Limb (tissue), 2 donors: ENCODE results near the gene TRAK2.
"Not testable (repeated sequence)": the region's sequence is repeated elsewhere in the genome, so short reads cannot be mapped to it uniquely, and the experiment has no call there.

ENCODE experiments used
- DNase-seq, 2 donors: peaks; one replicate each; pipeline ENCODE4 v3.0.0-alpha.2; 2016; ENCODE audit errors: extremely low spot score in 2 of 2

The TRAK2 gene, protein sequence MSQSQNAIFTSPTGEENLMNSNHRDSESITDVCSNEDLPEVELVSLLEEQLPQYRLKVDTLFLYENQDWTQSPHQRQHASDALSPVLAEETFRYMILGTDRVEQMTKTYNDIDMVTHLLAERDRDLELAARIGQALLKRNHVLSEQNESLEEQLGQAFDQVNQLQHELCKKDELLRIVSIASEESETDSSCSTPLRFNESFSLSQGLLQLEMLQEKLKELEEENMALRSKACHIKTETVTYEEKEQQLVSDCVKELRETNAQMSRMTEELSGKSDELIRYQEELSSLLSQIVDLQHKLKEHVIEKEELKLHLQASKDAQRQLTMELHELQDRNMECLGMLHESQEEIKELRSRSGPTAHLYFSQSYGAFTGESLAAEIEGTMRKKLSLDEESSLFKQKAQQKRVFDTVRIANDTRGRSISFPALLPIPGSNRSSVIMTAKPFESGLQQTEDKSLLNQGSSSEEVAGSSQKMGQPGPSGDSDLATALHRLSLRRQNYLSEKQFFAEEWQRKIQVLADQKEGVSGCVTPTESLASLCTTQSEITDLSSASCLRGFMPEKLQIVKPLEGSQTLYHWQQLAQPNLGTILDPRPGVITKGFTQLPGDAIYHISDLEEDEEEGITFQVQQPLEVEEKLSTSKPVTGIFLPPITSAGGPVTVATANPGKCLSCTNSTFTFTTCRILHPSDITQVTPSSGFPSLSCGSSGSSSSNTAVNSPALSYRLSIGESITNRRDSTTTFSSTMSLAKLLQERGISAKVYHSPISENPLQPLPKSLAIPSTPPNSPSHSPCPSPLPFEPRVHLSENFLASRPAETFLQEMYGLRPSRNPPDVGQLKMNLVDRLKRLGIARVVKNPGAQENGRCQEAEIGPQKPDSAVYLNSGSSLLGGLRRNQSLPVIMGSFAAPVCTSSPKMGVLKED

GRCh38 chr2:201451292-201452057, at the start of gene TRAK2, which contains the start of gene STRADB:
Gene TRAK2, minus strand, starts transcription at chr2:201451458. Its CDS starts 30,951 bp downstream, at chr2:201420507.
Gene STRADB, plus strand, starts transcription at chr2:201451740. Its CDS starts 3,101 bp downstream, at chr2:201454841.
- DNase-seq: peak; percentile 95 to 96

- no peak for DNase-seq
These were observed 49.3 kb upstream of the TRAK2 start for GRCh38 chr2:201500534-201500933.

DNA sequence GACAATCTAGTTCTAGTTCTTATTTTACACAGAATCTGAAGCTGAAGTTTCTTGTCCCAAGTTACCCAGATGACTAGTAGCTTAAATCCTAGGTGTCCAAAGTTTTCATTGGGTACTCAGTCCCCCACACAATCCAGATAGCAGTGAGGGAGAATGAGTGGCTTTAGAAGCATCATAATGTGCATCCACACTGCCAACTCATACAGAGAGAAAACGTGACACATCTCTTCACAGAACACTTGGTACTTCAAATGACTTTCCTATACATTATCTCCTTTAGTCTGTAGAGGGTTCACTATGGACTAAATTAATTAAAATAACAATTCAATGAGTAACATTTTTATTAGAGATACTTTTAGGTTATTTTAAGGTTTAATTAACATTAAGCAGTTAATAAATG, 45.5 kb upstream of the TRAK2 start:
- DNase-seq: no peak

DNA sequence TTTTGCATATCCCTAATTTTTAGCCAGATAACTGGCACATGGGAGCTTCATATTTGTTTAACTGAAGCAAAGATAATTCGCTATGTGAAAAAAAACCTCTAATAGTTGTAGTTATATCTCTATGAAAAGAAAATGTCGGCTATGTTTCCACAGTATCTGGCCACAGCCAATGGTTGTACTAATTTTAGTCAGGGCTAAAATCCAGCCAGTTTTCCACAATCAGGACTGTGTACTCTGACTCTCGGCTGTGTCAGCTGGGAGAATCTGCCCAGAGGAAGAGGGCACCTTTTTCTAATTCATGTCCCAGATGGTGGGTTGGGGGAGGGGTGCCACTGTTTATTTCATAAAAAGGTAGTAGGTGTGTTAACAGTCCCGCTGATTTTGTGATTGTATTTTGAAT, 39.0 kb upstream of the TRAK2 start:
- no peak for DNase-seq

DNA sequence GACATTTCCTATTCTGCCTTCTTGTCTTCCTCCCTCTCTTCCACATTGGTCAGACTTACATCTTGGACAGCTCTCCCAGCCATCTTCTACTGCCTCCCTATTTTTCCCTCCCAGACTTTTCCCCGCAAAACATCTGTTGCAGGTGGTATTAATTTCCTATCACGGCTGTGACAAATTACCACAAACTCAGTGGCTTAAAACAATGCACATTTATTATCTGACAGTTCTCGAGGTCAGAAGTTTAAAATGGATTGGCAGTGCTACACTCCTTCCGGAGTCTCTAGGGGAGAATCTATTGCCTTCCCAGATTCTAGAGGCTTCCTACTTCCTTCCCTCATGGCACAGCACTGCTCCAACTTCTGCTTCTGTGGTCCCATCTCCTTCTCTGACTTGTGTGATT, 33.5 kb upstream of the TRAK2 start:
- peak in 1 of 2 donors; percentile 36 for DNase-seq

DNA sequence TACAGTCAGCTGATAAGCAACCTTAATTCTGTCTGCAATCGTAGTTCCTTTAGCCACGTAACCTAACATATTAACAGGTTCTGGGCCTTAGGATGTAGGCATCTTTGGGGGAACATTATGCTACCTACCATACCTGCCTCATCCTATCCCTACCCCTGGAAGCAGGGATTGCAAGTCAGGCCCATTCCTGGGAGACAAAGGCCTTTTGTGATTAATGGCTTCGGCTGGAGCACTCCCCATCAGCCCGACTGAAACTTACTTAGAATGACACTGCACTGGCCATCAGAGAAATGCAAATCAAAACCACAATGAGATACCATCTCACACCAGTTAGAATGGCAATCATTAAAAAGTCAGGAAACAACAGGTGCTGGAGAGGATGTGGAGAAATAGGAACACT, 32.5 kb upstream of the TRAK2 start:
- not testable (repeated sequence) for DNase-seq

- no peak for DNase-seq
These were observed 32.1 kb upstream of the TRAK2 start for GRCh38 chr2:201483342-201483741.

GRCh38 chr2:201482543-201482942, 31.3 kb upstream of the TRAK2 start:
- no peak for DNase-seq

DNA sequence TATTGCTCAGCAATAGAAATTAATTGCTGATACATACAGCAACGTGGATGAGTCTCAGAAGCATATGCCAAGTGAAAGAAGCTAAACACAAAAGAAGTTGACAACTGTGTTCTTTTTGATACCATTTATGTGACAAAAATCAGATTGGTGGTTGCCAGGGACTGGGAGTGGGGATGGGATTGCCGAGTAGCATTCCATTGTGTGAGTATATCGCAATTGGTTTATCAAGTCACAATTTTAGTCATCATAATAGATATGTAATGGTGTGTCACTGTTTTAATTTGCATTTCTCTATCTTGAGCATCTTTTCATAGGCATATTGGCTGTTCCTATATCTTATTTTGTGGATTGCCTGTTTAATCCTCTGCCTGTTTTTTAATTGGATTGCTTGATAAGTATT, 21.2 kb upstream of the TRAK2 start:
- DNase-seq: no peak

GRCh38 chr2:201471732-201472393, 20.6 kb upstream of the TRAK2 start:
- peak in 1 of 2 donors; percentile 37 for DNase-seq

- no peak for DNase-seq
These were observed 19.8 kb upstream of the TRAK2 start for GRCh38 chr2:201470821-201471731.

GRCh38 chr2:201467666-201468065, 16.4 kb upstream of the TRAK2 start:
- no peak for DNase-seq

- peak in 1 of 2 donors; percentile 82 for DNase-seq
These were observed 14.9 kb upstream of the TRAK2 start for GRCh38 chr2:201466050-201466675.

GRCh38 chr2:201465524-201465971, 14.3 kb upstream of the TRAK2 start:
- no peak for DNase-seq

GRCh38 chr2:201464547-201464946, 13.3 kb upstream of the TRAK2 start:
- DNase-seq: no peak

GRCh38 chr2:201460532-201460931, 9.3 kb upstream of the TRAK2 start:
- DNase-seq: no peak

- DNase-seq: no peak
These were observed 7.1 kb upstream of the TRAK2 start for GRCh38 chr2:201458381-201458780.

DNA sequence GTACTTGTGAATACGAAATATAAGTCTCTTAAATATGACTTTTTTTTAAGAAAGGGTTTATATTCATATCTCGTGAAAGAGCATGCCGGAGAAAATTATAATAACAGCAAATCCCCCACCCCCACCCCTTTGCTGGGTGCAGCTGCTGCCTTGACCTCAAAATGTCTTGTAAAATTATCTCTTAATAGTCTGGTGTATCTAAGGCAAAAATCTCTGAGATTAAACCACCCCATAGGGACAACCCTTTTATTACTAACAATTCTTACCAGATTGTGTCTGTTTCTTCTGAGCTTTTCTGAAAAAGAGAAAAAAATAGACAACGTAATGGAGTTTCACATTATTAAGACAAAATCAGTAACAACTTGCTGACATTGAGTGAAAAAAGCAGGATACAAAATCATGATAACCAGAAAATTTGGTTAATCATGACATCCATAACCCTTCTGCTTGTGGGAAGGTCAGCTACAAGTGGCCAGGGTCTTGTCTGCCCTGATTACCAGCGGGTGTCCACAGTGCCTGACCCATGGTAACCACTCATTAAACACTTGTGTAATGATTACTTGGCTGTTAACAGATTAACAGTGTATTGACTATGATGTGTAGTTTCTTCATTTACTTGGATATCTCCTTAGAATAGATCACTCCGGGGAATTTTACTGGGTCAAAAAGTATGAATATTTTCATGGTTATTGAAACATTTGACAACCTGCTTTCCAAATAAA, 1.8 kb upstream of the TRAK2 start:
- DNase-seq: no peak
